HG03575 (cell line): ENCODE data around the gene DNAJC27.
"Not testable (repeated sequence)": the region's sequence is repeated elsewhere in the genome, so short reads cannot be mapped to it uniquely, and the experiment has no call there.

Experiments
- ATAC-seq: cut with Tn5 transposase; IDR thresholded peaks from one replicate; pipeline ENCODE4 v1.9.1; 2021; ENCODE audit not compliant: unreplicated experiment, insufficient number of reproducible peaks, low FRiP score; ENCODE audit errors: extremely low read depth

Gene DNAJC27

GRCh38 chr2:24971536-24972314 lies at the start of gene DNAJC27:
TSS of gene DNAJC27 (minus strand) at chr2:24971955. CDS start at chr2:24971904, 51 bp downstream.
- peak; percentile 56 for ATAC-seq

- ATAC-seq: no peak
These were observed 46.9 kb upstream of the DNAJC27 start for GRCh38 chr2:25018681-25019080.

- no peak for ATAC-seq
These were observed 42.9 kb upstream of the DNAJC27 start for GRCh38 chr2:25014631-25015030.

GRCh38 chr2:25011342-25011741 lies 39.6 kb upstream of the DNAJC27 start:
- not testable (repeated sequence) for ATAC-seq

GRCh38 chr2:25009954-25010353 lies 38.2 kb upstream of the DNAJC27 start:
- ATAC-seq: no peak

- no peak for ATAC-seq
These were observed 30.3 kb upstream of the DNAJC27 start for GRCh38 chr2:25002066-25002465.

- ATAC-seq: no peak
These were observed 29.5 kb upstream of the DNAJC27 start for GRCh38 chr2:25001325-25001637.

- ATAC-seq: no peak
These were observed 29.0 kb upstream of the DNAJC27 start for GRCh38 chr2:25000503-25001324.

GRCh38 chr2:25000036-25000435 lies 28.3 kb upstream of the DNAJC27 start:
- no peak for ATAC-seq

- not testable (repeated sequence) for ATAC-seq
These were observed 27.3 kb upstream of the DNAJC27 start for GRCh38 chr2:24999097-24999496.

- no peak for ATAC-seq
These were observed 22.5 kb upstream of the DNAJC27 start for GRCh38 chr2:24994146-24994724.

- no peak for ATAC-seq
These were observed 21.8 kb upstream of the DNAJC27 start for GRCh38 chr2:24993406-24994145.

- ATAC-seq: no peak
These were observed 14.6 kb upstream of the DNAJC27 start for GRCh38 chr2:24986372-24986771.

- ATAC-seq: no peak
These were observed 13.8 kb upstream of the DNAJC27 start for GRCh38 chr2:24985511-24985910.

GRCh38 chr2:24984912-24985311 lies 13.2 kb upstream of the DNAJC27 start:
- no peak for ATAC-seq

GRCh38 chr2:24981411-24982136 lies 9.8 kb upstream of the DNAJC27 start:
- ATAC-seq: no peak

- no peak for ATAC-seq
These were observed 6.9 kb upstream of the DNAJC27 start for GRCh38 chr2:24978661-24979060.

- no peak for ATAC-seq
These were observed 5.9 kb upstream of the DNAJC27 start for GRCh38 chr2:24977631-24978030.

GRCh38 chr2:24973812-24974211 lies 2.1 kb upstream of the DNAJC27 start:
- no peak for ATAC-seq
